ENCODE results near the gene UQCR10.

GRCh38 chr22:29798801-29799200 is 31.6 kb downstream of the UQCR10 start:
- TF ChIP-seq CTCF (IDR thresholded peaks at IDR 0.05): no peak
- TF ChIP-seq POLR2AphosphoS5 (IDR thresholded peaks at IDR 0.05): no peak
- no peak for TF ChIP-seq POLR2A (IDR thresholded peaks at IDR 0.05)

All from suprapubic skin (tissue), 4 donors.